Ovary (tissue), 9 donors: ENCODE data around the gene DEGS2. TPM values are rescaled to one million over a fixed set of nuclear protein-coding genes. Genes with fewer than 3 reads are reported as not detected.

ENCODE experiments used
- DNase-seq, 5 donors: peaks; one replicate each; pipeline ENCODE4 v3.0.0-alpha.2; 2019 to 2020
- H3K27ac ChIP-seq, 2 donors: fragments of 200-600 bp; one replicate each; pipeline versions ENCODE4 v1.5.1 to v1.8.0; 2019 to 2022
- H3K27me3 ChIP-seq: fragments of 200-600 bp; one replicate; pipeline ENCODE4 v1.8.0; 2022
- H3K36me3 ChIP-seq: fragments of 200-600 bp; sonication (generic); one replicate; pipeline ENCODE4 v1.5.1; 2019
- H3K4me1 ChIP-seq: one replicate; pipeline ENCODE4 v1.8.1; 2013; ENCODE audit warnings: mild to moderate bottlenecking, moderate library complexity; ENCODE audit not compliant: insufficient read depth
- H3K4me3 ChIP-seq: fragments of 200-600 bp; sonication (generic); one replicate; pipeline ENCODE4 v1.5.1; 2017
- H3K9me3 ChIP-seq, 2 donors: fragments of 200-600 bp in 1 of 2; sonication (generic) in 1 of 2; one replicate each; pipeline versions ENCODE4 v1.5.1 to v1.8.1; 2013 to 2019; ENCODE audit warnings: mild to moderate bottlenecking in 1 of 2, moderate library complexity in 1 of 2
- EP300 ChIP-seq: sonication (generic); formaldehyde crosslinking; IDR thresholded peaks from one replicate; pipeline ENCODE4 v1.6.1; 2017; ENCODE audit warnings: antibody characterized with exemption
- POLR2A ChIP-seq: fragments of 450-650 bp; IDR thresholded peaks from one replicate; pipeline ENCODE4 v1.6.1; 2017; ENCODE audit warnings: antibody characterized with exemption, mild to moderate bottlenecking, moderate library complexity
- WGBS, 3 donors: extraction: QIAGEN DNeasy Blood & Tissue Kit in 1 of 3; methylation state at CpG; one replicate each; pipeline versions ENCODE4 v1.1.5 to v1.1.7; 2013 to 2017; 5-methylcytosine and 5-hydroxymethylcytosine counted together
- intact Hi-C, 4 donors: fragments of 100-400 bp; cut with DNase I; formaldehyde crosslinking; loops; one replicate each; pipeline versions ENCODE4 v1.11.0 to v1.15.1; 2022 to 2023
- polyA plus RNA-seq, 2 donors: library from polyadenylated mRNA; stranded (reverse); fragments of 200-250 nt in 1 of 2; fragments of 350-450 nt in 1 of 2; fragmentation: Illumina TruSeq in 1 of 2; extraction: RNeasy Lipid Tissue Mini Kit (QIAGEN cat#74804) in 1 of 2; gene quantifications; one replicate each; pipeline ENCODE4 v1.2.3, GENCODE V29; 2013 to 2014
- total RNA-seq, 7 donors: library from RNA; depleted of rRNA in 2 of 7; stranded (reverse); fragments of >200 nt in 2 of 7; fragmentation: NEBNext Ultra II Directional in 3 of 7; extraction: Animal tissue kit (Norgen Biotek cat#: 25700) in 3 of 7; gene quantifications; one replicate each; pipeline versions ENCODE4 v1.1.0 to v1.2.4, GENCODE V29; 2016 to 2023
- TF ChIP-seq, protein P1 (sequence below), 3 donors: fragments of 450-650 bp in 2 of 3; fragments of 200-600 bp in 1 of 3; IDR thresholded peaks; one replicate each; pipeline versions ENCODE4 v1.5.1 to v1.8.0; 2016 to 2022; ENCODE audit warnings: antibody characterized with exemption in 3 of 3, mild to moderate bottlenecking in 1 of 3
- donor health status: DM: no; HTN: no; CAD: no; lungs with moderate emphysema.
- donor health status: DM: no; HTN: no; CAD: no.
- donor health status: Bipolar disorder and iron deficiency.
- donor health status: DM: yes; HTN: yes; CAD: no.
- donor health status: DM: no; HTN: no; CAD: no.
- donor health status: DM: yes; HTN: yes; CAD: no.

The DEGS2 gene
- total and polyA plus RNA-seq, 9 donors = 0.45 to 7.9 (median 2.3) TPM; not detected in 1

GRCh38 chr14:100144996-100145646, 14.3 kb downstream of the DEGS2 start:
- intact Hi-C loops = no loop called here
- H3K27ac ChIP-seq = no peak overlapping the region
- H3K4me3 ChIP-seq = no peak overlapping the region
- no peaks in the 10 kb centered on the region for H3K9me3 ChIP-seq
- DNase-seq = no peak
- 83 to 87% (median 85%) methylated on average over 10 to 18 of the region's 18 CpGs for WGBS, 3 donors
- H3K27me3 ChIP-seq = no peaks in the 10 kb centered on the region
- peaks cover 3% of the 10 kb centered on the region for H3K4me1 ChIP-seq
- no peaks in the 10 kb centered on the region for H3K36me3 ChIP-seq
- TF ChIP-seq, protein P1, sequence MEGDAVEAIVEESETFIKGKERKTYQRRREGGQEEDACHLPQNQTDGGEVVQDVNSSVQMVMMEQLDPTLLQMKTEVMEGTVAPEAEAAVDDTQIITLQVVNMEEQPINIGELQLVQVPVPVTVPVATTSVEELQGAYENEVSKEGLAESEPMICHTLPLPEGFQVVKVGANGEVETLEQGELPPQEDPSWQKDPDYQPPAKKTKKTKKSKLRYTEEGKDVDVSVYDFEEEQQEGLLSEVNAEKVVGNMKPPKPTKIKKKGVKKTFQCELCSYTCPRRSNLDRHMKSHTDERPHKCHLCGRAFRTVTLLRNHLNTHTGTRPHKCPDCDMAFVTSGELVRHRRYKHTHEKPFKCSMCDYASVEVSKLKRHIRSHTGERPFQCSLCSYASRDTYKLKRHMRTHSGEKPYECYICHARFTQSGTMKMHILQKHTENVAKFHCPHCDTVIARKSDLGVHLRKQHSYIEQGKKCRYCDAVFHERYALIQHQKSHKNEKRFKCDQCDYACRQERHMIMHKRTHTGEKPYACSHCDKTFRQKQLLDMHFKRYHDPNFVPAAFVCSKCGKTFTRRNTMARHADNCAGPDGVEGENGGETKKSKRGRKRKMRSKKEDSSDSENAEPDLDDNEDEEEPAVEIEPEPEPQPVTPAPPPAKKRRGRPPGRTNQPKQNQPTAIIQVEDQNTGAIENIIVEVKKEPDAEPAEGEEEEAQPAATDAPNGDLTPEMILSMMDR (IDR thresholded peaks at IDR 0.05) = no peak
- no peak for TF ChIP-seq POLR2A

GRCh38 chr14:100144645-100144995, 14.8 kb downstream of the DEGS2 start:
- no peaks in the 10 kb centered on the region for H3K27me3 ChIP-seq
- WGBS, 3 donors = 44 to 55% (median 49%) methylated on average over 4 of the region's 4 CpGs
- H3K4me1 ChIP-seq = peaks cover 3% of the 10 kb centered on the region
- intact Hi-C loops = no loop called here
- no peak overlapping the region for H3K4me3 ChIP-seq
- no peaks in the 10 kb centered on the region for H3K9me3 ChIP-seq
- H3K27ac ChIP-seq = no peak overlapping the region
- no peak for DNase-seq
- no peaks in the 10 kb centered on the region for H3K36me3 ChIP-seq
- TF ChIP-seq, protein P1 (IDR thresholded peaks at IDR 0.05) = no peak
- TF ChIP-seq EP300 (no peak), POLR2A (no peak)

DNA sequence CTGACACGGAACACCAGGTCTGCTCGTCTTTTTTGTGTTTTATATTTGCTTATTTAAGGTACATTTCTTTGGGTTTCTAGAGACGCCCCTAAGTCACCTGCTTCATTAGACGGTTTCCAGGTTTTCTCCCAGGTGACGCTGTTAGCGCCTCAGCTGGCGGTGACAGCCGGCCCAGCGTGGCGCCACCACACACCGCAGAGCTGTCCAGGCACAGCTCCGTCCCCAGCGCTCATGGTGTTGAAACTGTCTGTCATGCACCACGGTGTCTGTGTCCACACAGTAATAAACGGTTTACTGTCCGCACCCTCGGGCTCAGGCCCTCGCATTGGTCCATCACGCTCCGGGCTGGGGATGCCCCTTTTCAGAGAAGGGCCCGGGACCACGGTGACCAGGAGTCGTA, 15.5 kb downstream of the DEGS2 start:
- TF ChIP-seq POLR2A (no peak), EP300 (no peak)
- TF ChIP-seq, protein P1 (IDR thresholded peaks at IDR 0.05) = no peak
- Histone ChIP-seq H3K9me3 (no peaks in the 10 kb centered on the region), H3K27me3 (no peaks in the 10 kb centered on the region), H3K27ac (no peak overlapping the region), H3K36me3 (no peaks in the 10 kb centered on the region), H3K4me1 (peaks cover 3% of the 10 kb centered on the region), H3K4me3 (no peak overlapping the region)
- DNase-seq = no peak
- intact Hi-C loops = no loop called here
- 91 to 96% (median 91%) methylated on average over 23 of the region's 23 CpGs for WGBS, 3 donors

- no peak for DNase-seq
- intact Hi-C loops = no loop called here
- Histone ChIP-seq H3K4me3 (no peak overlapping the region), H3K27ac (no peak overlapping the region), H3K27me3 (no peaks in the 10 kb centered on the region), H3K9me3 (no peaks in the 10 kb centered on the region), H3K36me3 (no peaks in the 10 kb centered on the region), H3K4me1 (peaks cover 3% of the 10 kb centered on the region)
- TF ChIP-seq, protein P1 (IDR thresholded peaks at IDR 0.05) = no peak
- TF ChIP-seq POLR2A = no peak
- TF ChIP-seq EP300 = no peak
- 92 to 95% (median 93%) methylated on average over 14 to 18 of the region's 18 CpGs for WGBS, 3 donors
These were observed 15.9 kb downstream of the DEGS2 start for GRCh38 chr14:100143523-100143922.
